Measurements from ENCODE around the gene ERFL.

DNA sequence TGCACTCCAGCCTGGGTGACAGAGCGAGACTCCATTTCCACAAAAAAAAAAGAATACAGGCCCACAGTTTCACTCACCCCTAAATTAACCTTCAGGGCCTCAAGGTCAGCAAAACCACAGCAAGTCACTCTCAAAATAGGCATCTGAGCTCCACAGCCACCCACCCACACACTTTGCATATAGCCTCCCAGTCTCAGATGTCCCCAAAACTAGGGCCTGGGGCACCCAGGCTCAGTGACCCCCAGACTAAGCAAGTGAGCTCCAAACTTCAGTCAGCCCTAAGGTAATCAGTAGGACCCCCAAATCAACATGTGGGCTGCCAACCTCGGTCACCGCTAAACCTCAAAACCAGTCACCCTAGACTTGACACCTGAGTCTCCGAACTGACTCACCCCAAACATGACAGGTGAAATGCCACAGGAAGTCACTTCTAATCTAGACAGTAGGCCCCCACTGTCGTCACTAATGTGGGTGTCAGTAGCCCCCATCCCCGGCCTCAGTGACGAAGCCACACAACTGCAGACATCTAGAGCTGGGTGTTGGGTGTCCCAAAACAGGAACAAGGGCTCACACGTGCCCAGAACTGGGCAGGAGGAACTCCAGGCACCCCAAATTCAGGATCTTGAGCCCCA lies 17.0 kb upstream of the ERFL start:
- TF ChIP-seq, protein P1, sequence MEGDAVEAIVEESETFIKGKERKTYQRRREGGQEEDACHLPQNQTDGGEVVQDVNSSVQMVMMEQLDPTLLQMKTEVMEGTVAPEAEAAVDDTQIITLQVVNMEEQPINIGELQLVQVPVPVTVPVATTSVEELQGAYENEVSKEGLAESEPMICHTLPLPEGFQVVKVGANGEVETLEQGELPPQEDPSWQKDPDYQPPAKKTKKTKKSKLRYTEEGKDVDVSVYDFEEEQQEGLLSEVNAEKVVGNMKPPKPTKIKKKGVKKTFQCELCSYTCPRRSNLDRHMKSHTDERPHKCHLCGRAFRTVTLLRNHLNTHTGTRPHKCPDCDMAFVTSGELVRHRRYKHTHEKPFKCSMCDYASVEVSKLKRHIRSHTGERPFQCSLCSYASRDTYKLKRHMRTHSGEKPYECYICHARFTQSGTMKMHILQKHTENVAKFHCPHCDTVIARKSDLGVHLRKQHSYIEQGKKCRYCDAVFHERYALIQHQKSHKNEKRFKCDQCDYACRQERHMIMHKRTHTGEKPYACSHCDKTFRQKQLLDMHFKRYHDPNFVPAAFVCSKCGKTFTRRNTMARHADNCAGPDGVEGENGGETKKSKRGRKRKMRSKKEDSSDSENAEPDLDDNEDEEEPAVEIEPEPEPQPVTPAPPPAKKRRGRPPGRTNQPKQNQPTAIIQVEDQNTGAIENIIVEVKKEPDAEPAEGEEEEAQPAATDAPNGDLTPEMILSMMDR (IDR thresholded peaks at IDR 0.05) = no peak
- TF ChIP-seq POLR2AphosphoS5 (IDR thresholded peaks at IDR 0.05; ENCODE audit: low read depth, low read length) (no peak), CHD2 (IDR thresholded peaks at IDR 0.05; ENCODE audit: low read length, partially characterized antibody) (no peak), YY1 (IDR thresholded peaks at IDR 0.05; ENCODE audit: low read depth) (no peak), RAD21 (IDR thresholded peaks at IDR 0.05; ENCODE audit: low read length) (no peak), EP300 (IDR thresholded peaks at IDR 0.05; ENCODE audit: borderline replicate concordance in 1 of 2, low read depth in 1 of 2, low read length in 1 of 2) (no peak), EZH2phosphoT487 (IDR thresholded peaks at IDR 0.05; ENCODE audit: borderline replicate concordance, low read depth) (no peak), RCOR1 (IDR thresholded peaks at IDR 0.05; ENCODE audit: low read length) (no peak), TAF1 (IDR thresholded peaks at IDR 0.05; ENCODE audit: borderline replicate concordance, low read depth, low read length) (no peak), GABPA (IDR thresholded peaks at IDR 0.05; ENCODE audit: low read depth) (no peak), ELF1 (IDR thresholded peaks at IDR 0.05) (no peak)
- TF ChIP-seq, protein P2, sequence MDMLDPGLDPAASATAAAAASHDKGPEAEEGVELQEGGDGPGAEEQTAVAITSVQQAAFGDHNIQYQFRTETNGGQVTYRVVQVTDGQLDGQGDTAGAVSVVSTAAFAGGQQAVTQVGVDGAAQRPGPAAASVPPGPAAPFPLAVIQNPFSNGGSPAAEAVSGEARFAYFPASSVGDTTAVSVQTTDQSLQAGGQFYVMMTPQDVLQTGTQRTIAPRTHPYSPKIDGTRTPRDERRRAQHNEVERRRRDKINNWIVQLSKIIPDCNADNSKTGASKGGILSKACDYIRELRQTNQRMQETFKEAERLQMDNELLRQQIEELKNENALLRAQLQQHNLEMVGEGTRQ (IDR thresholded peaks at IDR 0.05; ENCODE audit: borderline replicate concordance, low read depth, low read length) = no peak
- TF ChIP-seq, protein P3, sequence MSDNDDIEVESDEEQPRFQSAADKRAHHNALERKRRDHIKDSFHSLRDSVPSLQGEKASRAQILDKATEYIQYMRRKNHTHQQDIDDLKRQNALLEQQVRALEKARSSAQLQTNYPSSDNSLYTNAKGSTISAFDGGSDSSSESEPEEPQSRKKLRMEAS (IDR thresholded peaks at IDR 0.05; ENCODE audit: low read depth) = no peak
